HepG2 (cell line): ENCODE data around the gene DNAJC30. TPM values are rescaled to one million over a fixed set of nuclear protein-coding genes. Genes with fewer than 3 reads are reported as not detected.

Experiments
- FOXJ3 ChIP-seq: sonication (generic); formaldehyde crosslinking; IDR thresholded peaks from 2 replicates; pipeline ENCODE4 v1.4.0; 2020; ENCODE audit warnings: missing genetic modification reagents, mild to moderate bottlenecking, borderline replicate concordance
- GABPA ChIP-seq, 2 experiments: IDR thresholded peaks; 2 replicates each; pipeline ENCODE4 v1.6.1; 2011 to 2016; ENCODE audit warnings: low read depth in 2 of 2, low read length in 1 of 2, missing biosample characterization in 1 of 2, missing genetic modification characterization in 1 of 2
- HNF4A ChIP-seq: sonication (generic); formaldehyde crosslinking; IDR thresholded peaks from 2 replicates; pipeline ENCODE4 v1.4.0; 2020; ENCODE audit warnings: missing genetic modification reagents
- IRF2 ChIP-seq: IDR thresholded peaks from 2 replicates; pipeline ENCODE4 v1.6.1; 2018; ENCODE audit warnings: missing genetic modification reagents, missing compliant biosample characterization
- ISX ChIP-seq: sonication (generic); formaldehyde crosslinking; conservative IDR thresholded peaks from 2 replicates; pipeline ENCODE4 v1.5.0; 2020; ENCODE audit warnings: missing genetic modification reagents
- YY1 ChIP-seq: IDR thresholded peaks from 2 replicates; pipeline ENCODE4 v1.6.1; 2011; ENCODE audit warnings: low read length, low read depth, moderate library complexity, mild to moderate bottlenecking; ENCODE audit not compliant: insufficient read depth, insufficient replicate concordance
- ZNF335 ChIP-seq: sonication (generic); formaldehyde crosslinking; IDR thresholded peaks from 2 replicates; pipeline ENCODE4 v1.4.0; 2020; ENCODE audit warnings: missing genetic modification reagents
- ZNF616 ChIP-seq: sonication (generic); formaldehyde crosslinking; IDR thresholded peaks from 2 replicates; pipeline ENCODE4 v1.5.0; 2020; ENCODE audit warnings: low read depth, mild to moderate bottlenecking, missing genetic modification reagents
- ZNF644 ChIP-seq: IDR thresholded peaks from 2 replicates; pipeline ENCODE4 v1.6.1; 2016; ENCODE audit warnings: low read depth
- polyA plus RNA-seq, 8 experiments: library from polyadenylated mRNA; depleted of rRNA in 3 of 8; stranded (reverse) in 7 of 8; unstranded in 1 of 8; fragments of >200 nt; fragmentation: Illumina TruSeq in 4 of 8; extraction: Trizol in 4 of 8; gene quantifications; 2 replicates each; pipeline versions ENCODE4 v1.2.1 to v1.2.3, GENCODE V29; 2011 to 2016; ENCODE audit warnings: low read depth in 4 of 8, missing spikeins in 1 of 8, mixed read lengths in 1 of 8; ENCODE audit not compliant: insufficient read depth in 1 of 8
- total RNA-seq, 5 experiments: library from RNA; depleted of rRNA; stranded (reverse); fragments of >200 nt; fragmentation: Illumina TruSeq; extraction: Trizol; gene quantifications; 2 replicates each; pipeline ENCODE4 v1.2.3, GENCODE V29; 2016; ENCODE audit warnings: low read depth in 1 of 5
- TF ChIP-seq, protein P1 (sequence below): sonication (generic); formaldehyde crosslinking; IDR thresholded peaks from 2 replicates; pipeline ENCODE4 v1.4.0; 2020; ENCODE audit warnings: missing genetic modification reagents, borderline replicate concordance
- TF ChIP-seq, protein P2 (sequence below): sonication (generic); formaldehyde crosslinking; IDR thresholded peaks from 2 replicates; pipeline ENCODE4 v1.9.0; 2022; ENCODE audit warnings: low read depth, missing genetic modification reagents
- TF ChIP-seq, protein P3 (sequence below), 2 experiments: fragments of 450-650 bp in 1 of 2; sonication (generic) in 1 of 2; formaldehyde crosslinking in 1 of 2; IDR thresholded peaks; 2 replicates each; pipeline versions ENCODE4 v1.6.1 to v1.8.0; 2016 to 2022; ENCODE audit warnings: antibody characterized with exemption in 1 of 2, mild to moderate bottlenecking in 1 of 2, missing genetic modification reagents in 1 of 2

The DNAJC30 gene
- total and polyA plus RNA-seq, 2 of the 13 experiments (the other 11 are each of a cell fraction or from before 2014, with no cell fraction given): 3.3 to 3.8 TPM

DNA sequence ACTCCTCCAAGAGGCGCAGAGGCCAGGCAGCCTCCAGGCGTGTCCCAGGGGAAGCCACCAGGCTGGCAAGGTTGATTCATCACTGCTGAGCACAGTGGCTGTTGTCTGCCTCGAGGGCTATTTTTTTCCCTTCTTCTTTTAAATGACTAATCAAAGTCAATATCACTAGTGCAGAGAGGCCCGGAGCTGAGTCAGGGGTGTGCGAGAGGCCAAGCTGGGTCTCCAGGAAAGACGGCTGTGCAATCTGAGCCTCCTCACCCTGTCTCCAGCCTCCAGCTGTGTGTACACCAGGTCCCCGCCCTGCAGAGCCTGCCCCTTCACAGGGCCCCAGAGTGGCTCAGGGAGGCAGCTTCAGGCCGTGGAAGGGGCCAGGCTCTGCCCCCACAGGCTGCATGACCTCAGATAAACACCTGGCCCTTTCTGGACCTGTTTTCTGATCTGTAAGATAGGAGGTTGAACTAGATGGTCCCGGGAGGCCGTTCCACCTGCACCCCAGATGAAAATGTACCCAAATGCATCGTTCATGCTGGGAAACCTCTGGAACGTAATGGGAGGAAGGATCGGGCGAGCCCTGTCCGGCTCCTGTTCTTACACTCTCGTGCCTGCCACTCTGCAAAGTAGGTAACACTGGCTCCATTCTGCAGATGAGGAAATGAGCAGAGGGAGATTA is 32.5 kb upstream of the DNAJC30 start (continued):
- TF ChIP-seq, protein P1, sequence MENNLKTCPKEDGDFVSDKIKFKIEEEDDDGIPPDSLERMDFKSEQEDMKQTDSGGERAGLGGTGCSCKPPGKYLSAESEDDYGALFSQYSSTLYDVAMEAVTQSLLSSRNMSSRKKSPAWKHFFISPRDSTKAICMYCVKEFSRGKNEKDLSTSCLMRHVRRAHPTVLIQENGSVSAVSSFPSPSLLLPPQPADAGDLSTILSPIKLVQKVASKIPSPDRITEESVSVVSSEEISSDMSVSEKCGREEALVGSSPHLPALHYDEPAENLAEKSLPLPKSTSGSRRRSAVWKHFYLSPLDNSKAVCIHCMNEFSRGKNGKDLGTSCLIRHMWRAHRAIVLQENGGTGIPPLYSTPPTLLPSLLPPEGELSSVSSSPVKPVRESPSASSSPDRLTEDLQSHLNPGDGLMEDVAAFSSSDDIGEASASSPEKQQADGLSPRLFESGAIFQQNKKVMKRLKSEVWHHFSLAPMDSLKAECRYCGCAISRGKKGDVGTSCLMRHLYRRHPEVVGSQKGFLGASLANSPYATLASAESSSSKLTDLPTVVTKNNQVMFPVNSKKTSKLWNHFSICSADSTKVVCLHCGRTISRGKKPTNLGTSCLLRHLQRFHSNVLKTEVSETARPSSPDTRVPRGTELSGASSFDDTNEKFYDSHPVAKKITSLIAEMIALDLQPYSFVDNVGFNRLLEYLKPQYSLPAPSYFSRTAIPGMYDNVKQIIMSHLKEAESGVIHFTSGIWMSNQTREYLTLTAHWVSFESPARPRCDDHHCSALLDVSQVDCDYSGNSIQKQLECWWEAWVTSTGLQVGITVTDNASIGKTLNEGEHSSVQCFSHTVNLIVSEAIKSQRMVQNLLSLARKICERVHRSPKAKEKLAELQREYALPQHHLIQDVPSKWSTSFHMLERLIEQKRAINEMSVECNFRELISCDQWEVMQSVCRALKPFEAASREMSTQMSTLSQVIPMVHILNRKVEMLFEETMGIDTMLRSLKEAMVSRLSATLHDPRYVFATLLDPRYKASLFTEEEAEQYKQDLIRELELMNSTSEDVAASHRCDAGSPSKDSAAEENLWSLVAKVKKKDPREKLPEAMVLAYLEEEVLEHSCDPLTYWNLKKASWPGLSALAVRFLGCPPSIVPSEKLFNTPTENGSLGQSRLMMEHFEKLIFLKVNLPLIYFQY (CRISPR knock-in tag): peak; percentile 72
- TF ChIP-seq ZNF335 (CRISPR knock-in tag): peak; percentile 68; the same call in 1 of the 2 replicates
- TF ChIP-seq ISX (CRISPR knock-in tag): no peak
- TF ChIP-seq ZNF616: no peak
- TF ChIP-seq YY1: peak; percentile 35
- TF ChIP-seq HNF4A: peak; percentile 22; the same call in 1 of the 2 replicates
- no peak for TF ChIP-seq GABPA (IDR thresholded peaks at IDR 0.05; ENCODE audit: low read depth, low read length)
- 0 out of 2 replicates have a peak, but pooled peaks have one; percentile 17 for TF ChIP-seq GABPA (CRISPR knock-in tag; IDR thresholded peaks at IDR 0.05; ENCODE audit: low read depth)
- TF ChIP-seq, protein P2, sequence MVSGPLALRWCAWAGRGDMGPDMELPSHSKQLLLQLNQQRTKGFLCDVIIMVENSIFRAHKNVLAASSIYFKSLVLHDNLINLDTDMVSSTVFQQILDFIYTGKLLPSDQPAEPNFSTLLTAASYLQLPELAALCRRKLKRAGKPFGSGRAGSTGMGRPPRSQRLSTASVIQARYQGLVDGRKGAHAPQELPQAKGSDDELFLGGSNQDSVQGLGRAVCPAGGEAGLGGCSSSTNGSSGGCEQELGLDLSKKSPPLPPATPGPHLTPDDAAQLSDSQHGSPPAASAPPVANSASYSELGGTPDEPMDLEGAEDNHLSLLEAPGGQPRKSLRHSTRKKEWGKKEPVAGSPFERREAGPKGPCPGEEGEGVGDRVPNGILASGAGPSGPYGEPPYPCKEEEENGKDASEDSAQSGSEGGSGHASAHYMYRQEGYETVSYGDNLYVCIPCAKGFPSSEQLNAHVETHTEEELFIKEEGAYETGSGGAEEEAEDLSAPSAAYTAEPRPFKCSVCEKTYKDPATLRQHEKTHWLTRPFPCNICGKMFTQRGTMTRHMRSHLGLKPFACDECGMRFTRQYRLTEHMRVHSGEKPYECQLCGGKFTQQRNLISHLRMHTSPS (CRISPR knock-in tag): peak; percentile 66; the same call in 1 of the 2 replicates
- peak; percentile 16; the same call in 1 of the 2 replicates for TF ChIP-seq ZNF644 (CRISPR knock-in tag)
- TF ChIP-seq, protein P3, sequence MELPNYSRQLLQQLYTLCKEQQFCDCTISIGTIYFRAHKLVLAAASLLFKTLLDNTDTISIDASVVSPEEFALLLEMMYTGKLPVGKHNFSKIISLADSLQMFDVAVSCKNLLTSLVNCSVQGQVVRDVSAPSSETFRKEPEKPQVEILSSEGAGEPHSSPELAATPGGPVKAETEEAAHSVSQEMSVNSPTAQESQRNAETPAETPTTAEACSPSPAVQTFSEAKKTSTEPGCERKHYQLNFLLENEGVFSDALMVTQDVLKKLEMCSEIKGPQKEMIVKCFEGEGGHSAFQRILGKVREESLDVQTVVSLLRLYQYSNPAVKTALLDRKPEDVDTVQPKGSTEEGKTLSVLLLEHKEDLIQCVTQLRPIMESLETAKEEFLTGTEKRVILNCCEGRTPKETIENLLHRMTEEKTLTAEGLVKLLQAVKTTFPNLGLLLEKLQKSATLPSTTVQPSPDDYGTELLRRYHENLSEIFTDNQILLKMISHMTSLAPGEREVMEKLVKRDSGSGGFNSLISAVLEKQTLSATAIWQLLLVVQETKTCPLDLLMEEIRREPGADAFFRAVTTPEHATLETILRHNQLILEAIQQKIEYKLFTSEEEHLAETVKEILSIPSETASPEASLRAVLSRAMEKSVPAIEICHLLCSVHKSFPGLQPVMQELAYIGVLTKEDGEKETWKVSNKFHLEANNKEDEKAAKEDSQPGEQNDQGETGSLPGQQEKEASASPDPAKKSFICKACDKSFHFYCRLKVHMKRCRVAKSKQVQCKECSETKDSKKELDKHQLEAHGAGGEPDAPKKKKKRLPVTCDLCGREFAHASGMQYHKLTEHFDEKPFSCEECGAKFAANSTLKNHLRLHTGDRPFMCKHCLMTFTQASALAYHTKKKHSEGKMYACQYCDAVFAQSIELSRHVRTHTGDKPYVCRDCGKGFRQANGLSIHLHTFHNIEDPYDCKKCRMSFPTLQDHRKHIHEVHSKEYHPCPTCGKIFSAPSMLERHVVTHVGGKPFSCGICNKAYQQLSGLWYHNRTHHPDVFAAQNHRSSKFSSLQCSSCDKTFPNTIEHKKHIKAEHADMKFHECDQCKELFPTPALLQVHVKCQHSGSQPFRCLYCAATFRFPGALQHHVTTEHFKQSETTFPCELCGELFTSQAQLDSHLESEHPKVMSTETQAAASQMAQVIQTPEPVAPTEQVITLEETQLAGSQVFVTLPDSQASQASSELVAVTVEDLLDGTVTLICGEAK (IDR thresholded peaks at IDR 0.05): no peak
- TF ChIP-seq, protein P3 (CRISPR knock-in tag; IDR thresholded peaks at IDR 0.05): 0 out of 2 replicates have a peak, but pooled peaks have one; percentile 6
- no peak for TF ChIP-seq FOXJ3
- TF ChIP-seq IRF2 (CRISPR knock-in tag): peak; percentile 60
